Astrocyte (in vitro differentiated cells and primary cell): ENCODE measurements around the gene PIGU. TPM values are rescaled to one million over a fixed set of nuclear protein-coding genes. Genes with fewer than 3 reads are reported as not detected.

Experiments used
- DNase-seq: peaks from one replicate; pipeline ENCODE4 v3.0.0-alpha.2; 2010; ENCODE audit warnings: low read depth
- FAIRE-seq: peaks from 2 replicates; lab custom pipeline; 2011; peaks lifted over from hg19 to GRCh38; lab: Jason Lieb, UNC
- H2AFZ ChIP-seq: 2 replicates; pipeline ENCODE4 v1.6.0; 2012; ENCODE audit warnings: low read depth, low read length, inconsistent platforms
- H3K27ac ChIP-seq: 2 replicates; pipeline ENCODE4 v1.5.1; 2011; ENCODE audit warnings: low read depth, low read length, inconsistent platforms
- H3K27me3 ChIP-seq: 2 replicates; pipeline ENCODE4 v1.6.0; 2011; ENCODE audit warnings: low read length, inconsistent platforms; ENCODE audit not compliant: insufficient read depth
- H3K36me3 ChIP-seq: 2 replicates; pipeline ENCODE4 v1.5.1; 2011; ENCODE audit warnings: low read length, inconsistent platforms; ENCODE audit not compliant: insufficient read depth
- H3K4me1 ChIP-seq: 2 replicates; pipeline ENCODE4 v1.5.1; 2011; ENCODE audit warnings: low read length, inconsistent platforms; ENCODE audit not compliant: insufficient read depth
- H3K4me2 ChIP-seq: 2 replicates; pipeline ENCODE4 v1.6.0; 2012; ENCODE audit warnings: low read length, inconsistent platforms
- H3K4me3 ChIP-seq: 2 replicates; pipeline ENCODE4 v1.5.1; 2011; ENCODE audit warnings: low read depth, mild to moderate bottlenecking, low read length, inconsistent platforms; ENCODE audit not compliant: insufficient read depth
- H3K79me2 ChIP-seq: 2 replicates; pipeline ENCODE4 v1.6.0; 2012; ENCODE audit warnings: mild to moderate bottlenecking, low read length, inconsistent platforms; ENCODE audit not compliant: insufficient read depth
- H3K9ac ChIP-seq: 2 replicates; pipeline ENCODE4 v1.6.0; 2012; ENCODE audit warnings: mild to moderate bottlenecking, low read length, inconsistent platforms
- H3K9me3 ChIP-seq: 2 replicates; pipeline ENCODE4 v1.5.1; 2012; ENCODE audit warnings: low read depth, mild to moderate bottlenecking, low read length, inconsistent platforms; ENCODE audit not compliant: insufficient read depth
- H4K20me1 ChIP-seq: 2 replicates; pipeline ENCODE4 v1.6.0; 2012; ENCODE audit warnings: low read length, inconsistent platforms; ENCODE audit not compliant: insufficient read depth
- H3K27ac Mint-ChIP-seq: one replicate; pipeline ENCODE4 v1.8.0; 2021; ENCODE audit warnings: mild to moderate bottlenecking, mixed read lengths; ENCODE audit not compliant: unreplicated experiment
- H3K27me3 Mint-ChIP-seq: one replicate; pipeline ENCODE4 v1.8.0; 2021; ENCODE audit warnings: low read depth, mixed read lengths; ENCODE audit not compliant: unreplicated experiment
- H3K36me3 Mint-ChIP-seq: one replicate; pipeline ENCODE4 v1.8.0; 2021; ENCODE audit warnings: low read depth, mixed read lengths; ENCODE audit not compliant: unreplicated experiment
- H3K4me1 Mint-ChIP-seq: one replicate; pipeline ENCODE4 v1.8.0; 2021; ENCODE audit warnings: low read depth, mixed read lengths; ENCODE audit not compliant: unreplicated experiment
- H3K4me3 Mint-ChIP-seq: one replicate; pipeline ENCODE4 v1.8.0; 2021; ENCODE audit warnings: mild to moderate bottlenecking, moderate library complexity, mixed read lengths; ENCODE audit not compliant: unreplicated experiment
- H3K9me3 Mint-ChIP-seq: one replicate; pipeline ENCODE4 v1.8.0; 2021; ENCODE audit warnings: mild to moderate bottlenecking, mixed read lengths; ENCODE audit not compliant: unreplicated experiment
- EZH2 ChIP-seq: IDR thresholded peaks from 2 replicates; pipeline ENCODE4 v1.6.1; 2012; ENCODE audit warnings: mild to moderate bottlenecking, low read length, inconsistent platforms; ENCODE audit not compliant: insufficient read depth
- total RNA-seq: library from RNA; stranded (reverse); gene quantifications from 2 replicates; pipeline ENCODE4 v1.2.1, GENCODE V29; 2021
- TF ChIP-seq, protein P1 (sequence below): IDR thresholded peaks from 2 replicates; pipeline ENCODE4 v1.5.1; 2011; ENCODE audit warnings: low read depth, mild to moderate bottlenecking, inconsistent platforms, low read length, moderate library complexity; ENCODE audit not compliant: insufficient read depth

Gene PIGU
- total RNA-seq, 1 donor from 2014 or later: 16.7 TPM

DNA sequence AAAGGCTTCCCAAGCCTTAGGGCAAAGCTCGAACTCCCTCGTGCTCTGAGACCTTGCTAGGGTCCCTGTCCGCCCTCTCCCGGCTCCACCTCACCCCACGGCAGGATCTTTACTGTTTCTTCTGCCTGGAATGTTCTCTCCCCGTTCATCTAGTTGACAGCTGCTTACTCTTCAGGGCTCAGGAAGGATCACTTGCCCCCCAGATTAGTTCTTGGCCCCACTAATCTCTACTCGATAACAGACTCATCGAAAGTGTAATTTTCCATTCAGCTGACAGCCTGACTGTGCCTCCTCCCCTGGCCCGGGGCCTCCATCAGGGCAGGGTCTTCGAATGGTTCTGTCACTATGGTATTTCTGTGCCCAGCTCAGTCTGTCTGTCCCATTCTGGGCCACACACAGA is 115.2 kb downstream of the PIGU start:
- H3K9me3 Mint-ChIP-seq: no peaks in the 10 kb centered on the region
- H3K27me3 ChIP-seq: no peaks in the 10 kb centered on the region
- H3K4me1 Mint-ChIP-seq: peaks cover 5% of the 10 kb centered on the region
- H3K4me1 ChIP-seq: peaks cover 5% of the 10 kb centered on the region
- H3K9me3 ChIP-seq: no peaks in the 10 kb centered on the region
- DNase-seq (no peak), FAIRE-seq (no peak)
- TF ChIP-seq EZH2: no peak
- TF ChIP-seq, protein P1, sequence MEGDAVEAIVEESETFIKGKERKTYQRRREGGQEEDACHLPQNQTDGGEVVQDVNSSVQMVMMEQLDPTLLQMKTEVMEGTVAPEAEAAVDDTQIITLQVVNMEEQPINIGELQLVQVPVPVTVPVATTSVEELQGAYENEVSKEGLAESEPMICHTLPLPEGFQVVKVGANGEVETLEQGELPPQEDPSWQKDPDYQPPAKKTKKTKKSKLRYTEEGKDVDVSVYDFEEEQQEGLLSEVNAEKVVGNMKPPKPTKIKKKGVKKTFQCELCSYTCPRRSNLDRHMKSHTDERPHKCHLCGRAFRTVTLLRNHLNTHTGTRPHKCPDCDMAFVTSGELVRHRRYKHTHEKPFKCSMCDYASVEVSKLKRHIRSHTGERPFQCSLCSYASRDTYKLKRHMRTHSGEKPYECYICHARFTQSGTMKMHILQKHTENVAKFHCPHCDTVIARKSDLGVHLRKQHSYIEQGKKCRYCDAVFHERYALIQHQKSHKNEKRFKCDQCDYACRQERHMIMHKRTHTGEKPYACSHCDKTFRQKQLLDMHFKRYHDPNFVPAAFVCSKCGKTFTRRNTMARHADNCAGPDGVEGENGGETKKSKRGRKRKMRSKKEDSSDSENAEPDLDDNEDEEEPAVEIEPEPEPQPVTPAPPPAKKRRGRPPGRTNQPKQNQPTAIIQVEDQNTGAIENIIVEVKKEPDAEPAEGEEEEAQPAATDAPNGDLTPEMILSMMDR: no peak
- peaks cover 8% of the 10 kb centered on the region for H4K20me1 ChIP-seq
- H3K27ac ChIP-seq: no peak overlapping the region
- H3K36me3 ChIP-seq: no peaks in the 10 kb centered on the region
- peak overlapping the region; percentile 4 for H3K4me3 Mint-ChIP-seq
- no peaks in the 10 kb centered on the region for H3K36me3 Mint-ChIP-seq
- H3K9ac ChIP-seq: no peak overlapping the region
- no peaks in the 10 kb centered on the region for H3K27me3 Mint-ChIP-seq
- H3K4me3 ChIP-seq: no peak overlapping the region
- H3K79me2 ChIP-seq: no peaks in the 10 kb centered on the region
- H3K4me2 ChIP-seq: no peak overlapping the region
- H3K27ac Mint-ChIP-seq: no peak overlapping the region
- no peak overlapping the region for H2AFZ ChIP-seq

DNA sequence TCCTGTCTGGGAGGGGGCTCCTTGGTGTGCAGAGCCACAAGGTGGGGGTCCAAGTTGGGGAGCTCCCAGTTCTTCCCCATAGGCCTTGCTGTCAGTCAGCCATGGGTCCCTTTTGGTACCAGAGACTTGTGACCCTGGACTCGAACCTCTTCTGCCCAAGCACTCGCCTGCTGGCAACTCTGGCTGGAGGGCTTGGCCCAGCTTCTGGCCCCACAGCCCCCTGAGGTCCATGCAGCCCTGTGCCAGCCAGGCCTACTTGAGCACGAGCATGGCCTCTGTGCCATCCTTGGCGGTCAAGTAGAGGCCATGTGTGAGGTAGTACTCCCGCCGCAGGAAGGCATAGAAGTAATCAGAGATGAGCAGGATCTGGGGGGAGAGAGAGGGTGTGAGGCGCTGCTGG is 116.3 kb downstream of the PIGU start:
- Histone ChIP-seq H3K36me3 (no peaks in the 10 kb centered on the region), H4K20me1 (peaks cover 8% of the 10 kb centered on the region), H3K9ac (no peak overlapping the region), H3K27ac (no peak overlapping the region), H3K27me3 (no peaks in the 10 kb centered on the region), H3K4me1 (peaks cover 5% of the 10 kb centered on the region), H3K79me2 (no peaks in the 10 kb centered on the region), H3K9me3 (no peaks in the 10 kb centered on the region), H3K4me3 (no peak overlapping the region), H3K4me2 (no peak overlapping the region), H2AFZ (no peak overlapping the region)
- H3K27ac Mint-ChIP-seq: no peak overlapping the region
- FAIRE-seq (no peak), DNase-seq (no peak)
- peak overlapping the region; percentile 66 for H3K4me3 Mint-ChIP-seq
- H3K9me3 Mint-ChIP-seq: no peaks in the 10 kb centered on the region
- peaks cover 5% of the 10 kb centered on the region for H3K4me1 Mint-ChIP-seq
- TF ChIP-seq, protein P1: no peak
- TF ChIP-seq EZH2: no peak
- no peaks in the 10 kb centered on the region for H3K36me3 Mint-ChIP-seq
- no peaks in the 10 kb centered on the region for H3K27me3 Mint-ChIP-seq

DNA sequence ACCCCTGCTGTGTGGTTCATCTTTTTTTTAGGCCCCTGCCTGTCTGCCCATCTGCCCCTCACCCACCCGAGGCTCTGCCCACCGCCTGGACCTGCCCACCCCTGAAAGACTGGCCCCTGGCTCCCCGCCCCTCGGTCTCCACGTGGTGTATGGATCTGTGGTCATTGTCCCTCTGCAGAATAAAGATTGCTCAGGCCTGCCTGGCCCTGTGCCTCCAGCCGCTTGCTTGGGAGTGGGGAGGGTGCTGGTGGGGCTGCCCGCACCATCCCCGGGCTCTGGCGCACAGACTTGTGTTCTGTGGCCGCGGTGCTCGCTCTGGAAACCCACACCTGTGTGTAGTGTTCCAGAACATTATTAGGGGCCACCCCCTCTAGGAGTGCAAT is 116.8 kb downstream of the PIGU start:
- peak overlapping the region; percentile 66 for H3K4me3 Mint-ChIP-seq
- Histone ChIP-seq H3K4me3 (no peak overlapping the region), H3K4me1 (peaks cover 5% of the 10 kb centered on the region), H3K36me3 (no peaks in the 10 kb centered on the region), H3K27ac (no peak overlapping the region), H3K9ac (no peak overlapping the region), H3K4me2 (no peak overlapping the region), H2AFZ (no peak overlapping the region), H3K27me3 (no peaks in the 10 kb centered on the region), H4K20me1 (peaks cover 8% of the 10 kb centered on the region), H3K79me2 (no peaks in the 10 kb centered on the region), H3K9me3 (no peaks in the 10 kb centered on the region)
- H3K9me3 Mint-ChIP-seq: no peaks in the 10 kb centered on the region
- DNase-seq (no peak), FAIRE-seq (no peak)
- no peaks in the 10 kb centered on the region for H3K36me3 Mint-ChIP-seq
- H3K4me1 Mint-ChIP-seq: peaks cover 5% of the 10 kb centered on the region
- H3K27me3 Mint-ChIP-seq: no peaks in the 10 kb centered on the region
- TF ChIP-seq EZH2: no peak
- TF ChIP-seq, protein P1: no peak
- H3K27ac Mint-ChIP-seq: no peak overlapping the region
